ENCODE data around the gene SFRP5. TPM values are rescaled to one million over a fixed set of nuclear protein-coding genes. Genes with fewer than 3 reads are reported as not detected.

Gene SFRP5
- total and polyA plus RNA-seq, 2 of the 13 experiments (the other 11 are each of a cell fraction or from before 2014, with no cell fraction given), result 0.32 to 1.7 TPM

DNA sequence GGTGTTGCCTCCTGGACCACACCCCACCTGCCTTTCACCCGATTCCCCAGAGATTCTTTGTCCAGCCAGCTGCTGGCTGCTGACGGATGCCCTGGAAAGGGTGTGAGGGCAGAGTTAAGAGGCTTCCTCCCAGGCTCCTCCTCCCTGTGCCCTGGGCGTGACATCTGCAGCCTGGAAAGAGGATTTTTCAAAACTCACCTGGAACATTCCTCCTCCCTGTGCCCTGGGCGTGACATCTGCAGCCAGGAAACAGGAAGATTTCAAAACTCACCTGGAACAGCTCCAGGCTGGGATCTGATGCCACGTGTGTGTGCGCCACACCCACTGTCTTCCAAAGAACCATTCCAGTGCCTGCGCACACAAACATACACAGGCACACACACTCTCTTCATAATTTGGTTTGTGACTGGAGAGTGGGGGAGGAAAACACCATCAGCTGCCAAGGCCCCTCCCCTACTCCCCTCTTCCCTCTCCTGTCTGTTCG lies 53.1 kb downstream of the SFRP5 start (continued):
- TF ChIP-seq ZBTB39 (CRISPR knock-in tag; IDR thresholded peaks at IDR 0.05) (no peak), SMC3 (IDR thresholded peaks at IDR 0.05; ENCODE audit: low read length) (no peak), CBX2 (IDR thresholded peaks at IDR 0.05; ENCODE audit: low read depth, low read length) (no peak), CBX2 (CRISPR knock-in tag; IDR thresholded peaks at IDR 0.05; ENCODE audit: low read depth) (no peak), ZNF839 (CRISPR knock-in tag; IDR thresholded peaks at IDR 0.05; ENCODE audit: borderline replicate concordance) (no peak), LCORL (IDR thresholded peaks at IDR 0.05) (no peak), LCORL (CRISPR knock-in tag; IDR thresholded peaks at IDR 0.05) (0 out of 2 replicates have a peak, but pooled peaks have one; percentile 49), SRSF4 (IDR thresholded peaks at IDR 0.05; ENCODE audit: low read depth, low read length, poor library complexity, severe bottlenecking) (no peak), FOXA1 (IDR thresholded peaks at IDR 0.05) (no peak), FOXA1 (CRISPR knock-in tag; IDR thresholded peaks at IDR 0.05) (no peak), ZEB1 (IDR thresholded peaks at IDR 0.05; ENCODE audit: insufficient replicate concordance, low read depth) (peak; percentile 77), ZBTB7B (CRISPR knock-in tag; IDR thresholded peaks at IDR 0.05) (no peak), RNF2 (conservative IDR thresholded peaks at IDR 0.05; ENCODE audit: low read depth) (no peak), MBD4 (IDR thresholded peaks at IDR 0.05; ENCODE audit: borderline replicate concordance, low read length) (no peak), KLF6 (CRISPR knock-in tag; IDR thresholded peaks at IDR 0.05) (no peak), KLF9 (CRISPR knock-in tag; IDR thresholded peaks at IDR 0.05; ENCODE audit: low read depth) (peak; percentile 82; the same call in 1 of the 2 replicates), ZNF530 (CRISPR knock-in tag; IDR thresholded peaks at IDR 0.05; ENCODE audit: low read depth) (no peak), TSC22D2 (CRISPR knock-in tag; IDR thresholded peaks at IDR 0.05; ENCODE audit: borderline replicate concordance) (no peak), BCL6 (CRISPR knock-in tag; IDR thresholded peaks at IDR 0.05) (peak; percentile 49), JUND (CRISPR knock-in tag; IDR thresholded peaks at IDR 0.05) (no peak)
- TF ChIP-seq, protein P1, sequence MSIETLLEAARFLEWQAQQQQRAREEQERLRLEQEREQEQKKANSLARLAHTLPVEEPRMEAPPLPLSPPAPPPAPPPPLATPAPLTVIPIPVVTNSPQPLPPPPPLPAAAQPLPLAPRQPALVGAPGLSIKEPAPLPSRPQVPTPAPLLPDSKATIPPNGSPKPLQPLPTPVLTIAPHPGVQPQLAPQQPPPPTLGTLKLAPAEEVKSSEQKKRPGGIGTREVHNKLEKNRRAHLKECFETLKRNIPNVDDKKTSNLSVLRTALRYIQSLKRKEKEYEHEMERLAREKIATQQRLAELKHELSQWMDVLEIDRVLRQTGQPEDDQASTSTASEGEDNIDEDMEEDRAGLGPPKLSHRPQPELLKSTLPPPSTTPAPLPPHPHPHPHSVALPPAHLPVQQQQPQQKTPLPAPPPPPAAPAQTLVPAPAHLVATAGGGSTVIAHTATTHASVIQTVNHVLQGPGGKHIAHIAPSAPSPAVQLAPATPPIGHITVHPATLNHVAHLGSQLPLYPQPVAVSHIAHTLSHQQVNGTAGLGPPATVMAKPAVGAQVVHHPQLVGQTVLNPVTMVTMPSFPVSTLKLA (IDR thresholded peaks at IDR 0.05), result no peak
- TF ChIP-seq, protein P2, sequence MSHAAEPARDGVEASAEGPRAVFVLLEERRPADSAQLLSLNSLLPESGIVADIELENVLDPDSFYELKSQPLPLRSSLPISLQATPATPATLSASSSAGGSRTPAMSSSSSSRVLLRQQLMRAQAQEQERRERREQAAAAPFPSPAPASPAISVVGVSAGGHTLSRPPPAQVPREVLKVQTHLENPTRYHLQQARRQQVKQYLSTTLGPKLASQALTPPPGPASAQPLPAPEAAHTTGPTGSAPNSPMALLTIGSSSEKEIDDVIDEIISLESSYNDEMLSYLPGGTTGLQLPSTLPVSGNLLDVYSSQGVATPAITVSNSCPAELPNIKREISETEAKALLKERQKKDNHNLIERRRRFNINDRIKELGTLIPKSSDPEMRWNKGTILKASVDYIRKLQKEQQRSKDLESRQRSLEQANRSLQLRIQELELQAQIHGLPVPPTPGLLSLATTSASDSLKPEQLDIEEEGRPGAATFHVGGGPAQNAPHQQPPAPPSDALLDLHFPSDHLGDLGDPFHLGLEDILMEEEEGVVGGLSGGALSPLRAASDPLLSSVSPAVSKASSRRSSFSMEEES (CRISPR knock-in tag; IDR thresholded peaks at IDR 0.05), result peak; percentile 64; the same call in 1 of the 2 replicates
